HFF-Myc (cell line): Measurements from ENCODE around the gene CABP7.

Experiments
- DNase-seq: peaks from one replicate; pipeline ENCODE4 v3.0.0-alpha.2; 2011; ENCODE audit warnings: low read depth; ENCODE audit errors: extremely low read depth
- H3K4me3 ChIP-seq: replicated peaks from 2 replicates; pipeline ENCODE4 v1.5.1; 2011; ENCODE audit warnings: low read depth, mild to moderate bottlenecking, control low read depth, low read length
- CTCF ChIP-seq: IDR thresholded peaks from 2 replicates; pipeline ENCODE4 v1.5.1; 2012; ENCODE audit warnings: mild to moderate bottlenecking, low read depth, low read length, control low read depth; ENCODE audit errors: missing control alignments

The CABP7 gene

DNA sequence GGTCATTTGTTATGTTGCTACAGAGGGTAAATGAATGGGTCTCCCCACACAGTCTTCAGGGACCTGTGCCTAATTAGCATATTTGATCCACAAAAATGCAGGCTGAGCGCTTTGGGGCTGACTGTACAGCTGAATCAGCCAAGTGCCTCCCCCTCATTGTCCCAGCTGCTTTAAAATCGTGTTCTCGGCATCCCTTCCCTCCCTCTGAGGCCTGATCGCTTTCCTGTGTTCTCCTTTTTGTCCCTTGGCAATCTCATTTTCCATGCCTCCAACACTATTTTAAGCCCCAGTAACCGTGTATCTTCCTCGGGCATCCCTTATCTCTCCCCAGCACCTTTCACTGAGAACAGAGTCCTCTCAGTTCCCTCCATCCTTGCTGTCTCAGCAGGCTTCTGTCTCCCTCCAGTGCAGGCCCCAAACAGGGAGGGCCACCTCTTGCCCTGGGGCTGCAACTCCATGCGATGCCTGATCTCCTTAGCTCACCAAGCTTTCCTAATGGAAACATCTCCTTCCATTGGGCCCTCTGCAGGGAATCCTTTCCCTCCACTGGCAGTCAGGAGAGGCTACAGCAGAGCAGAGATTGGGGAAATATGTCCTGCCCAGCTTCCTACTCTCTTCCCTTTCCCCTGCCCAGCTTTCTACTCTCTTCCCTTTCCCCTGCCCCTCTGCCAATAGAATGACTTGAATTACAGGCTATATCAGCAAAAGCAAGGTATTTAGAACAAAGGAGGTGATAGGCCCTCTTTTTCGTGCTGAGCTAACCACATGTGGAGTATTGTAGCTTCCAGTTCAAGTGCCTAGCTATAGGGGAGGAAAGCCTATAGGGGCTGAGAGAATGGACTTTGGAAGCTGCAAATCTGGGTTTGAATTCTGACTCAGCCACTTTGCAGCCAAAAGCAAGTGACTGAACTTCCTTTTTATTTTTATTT lies 61.2 kb downstream of the CABP7 start:
- no peak overlapping the region for H3K4me3 ChIP-seq
- DNase-seq, result no peak
- TF ChIP-seq CTCF, result no peak
